Hematopoietic multipotent progenitor cell treated with erythropoietin and hydrocortisone succinate and interleukin-3 and kit ligand, for 17 days (in vitro differentiated cells): Measurements from ENCODE around the gene DHRS7C.
"Not testable (repeated sequence)": the region's sequence is repeated elsewhere in the genome, so short reads cannot be mapped to it uniquely, and the experiment has no call there.

Experiments used
- DNase-seq: peaks from one replicate; pipeline ENCODE4 v3.0.0-alpha.2; 2015; ENCODE audit warnings: low spot score

Gene DHRS7C

GRCh38 chr17:9810100-9810949, 18.9 kb upstream of the DHRS7C start:
- DNase-seq, result no peak

- no peak for DNase-seq
Measured at GRCh38 chr17:9809409-9809808, 18.0 kb upstream of the DHRS7C start.

DNA sequence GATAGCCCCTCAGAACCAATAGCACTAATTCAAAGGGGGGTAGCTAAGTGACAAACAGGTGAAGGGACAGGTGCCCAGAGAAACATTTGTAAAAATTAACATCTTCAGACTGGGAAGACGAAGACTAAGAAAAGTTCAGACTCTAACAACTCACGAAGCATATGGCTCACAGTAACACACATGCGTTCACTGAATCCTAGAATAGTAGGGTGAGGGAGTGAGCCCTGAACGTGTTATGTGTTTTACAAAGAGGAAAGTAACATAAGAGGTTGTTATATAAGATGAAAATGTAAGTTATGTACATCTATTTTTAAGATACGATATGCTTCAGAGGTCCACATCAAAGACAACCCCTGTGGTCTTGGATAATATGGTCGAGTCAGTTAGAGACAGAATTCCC, 15.3 kb upstream of the DHRS7C start:
- DNase-seq, result no peak

DNA sequence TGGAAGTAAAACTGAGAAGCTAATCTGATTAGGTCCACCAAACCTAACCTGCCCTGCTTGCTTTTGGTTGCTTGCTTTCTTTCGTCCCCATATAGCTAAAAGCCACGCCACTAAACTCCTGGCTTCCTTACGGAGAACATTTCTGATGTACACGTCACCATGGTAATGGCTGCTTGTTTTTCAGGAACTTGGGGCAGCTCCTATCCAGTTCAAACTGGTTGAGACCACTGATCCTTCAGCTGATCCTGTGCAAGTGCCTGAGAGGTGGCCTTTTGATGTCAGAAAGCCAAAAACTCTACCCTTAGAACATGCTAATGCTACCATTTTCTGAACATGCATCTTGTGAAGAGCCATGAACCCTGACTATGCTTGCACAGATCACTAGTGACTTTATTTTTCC, 14.4 kb upstream of the DHRS7C start:
- DNase-seq, result no peak

DNA sequence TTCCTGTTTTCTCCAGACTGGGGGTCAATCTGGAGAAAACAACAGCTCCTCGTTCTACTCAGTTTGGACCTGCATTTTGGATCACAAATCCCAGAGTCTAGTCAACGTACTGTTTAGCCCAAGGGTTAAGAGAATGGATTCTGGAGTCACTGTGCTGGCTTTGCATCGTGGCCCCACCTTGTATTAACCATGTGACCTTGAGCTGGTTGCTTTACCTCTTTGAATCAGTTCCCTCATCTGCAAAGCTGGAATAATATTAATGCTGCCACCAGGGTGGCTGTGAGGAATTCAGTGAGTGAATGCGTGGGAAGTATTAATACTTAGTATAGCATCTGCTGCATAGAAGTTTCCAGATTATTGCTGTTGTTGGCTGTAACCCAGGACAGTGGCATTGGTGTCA, 11.3 kb upstream of the DHRS7C start:
- DNase-seq, result no peak

DNA sequence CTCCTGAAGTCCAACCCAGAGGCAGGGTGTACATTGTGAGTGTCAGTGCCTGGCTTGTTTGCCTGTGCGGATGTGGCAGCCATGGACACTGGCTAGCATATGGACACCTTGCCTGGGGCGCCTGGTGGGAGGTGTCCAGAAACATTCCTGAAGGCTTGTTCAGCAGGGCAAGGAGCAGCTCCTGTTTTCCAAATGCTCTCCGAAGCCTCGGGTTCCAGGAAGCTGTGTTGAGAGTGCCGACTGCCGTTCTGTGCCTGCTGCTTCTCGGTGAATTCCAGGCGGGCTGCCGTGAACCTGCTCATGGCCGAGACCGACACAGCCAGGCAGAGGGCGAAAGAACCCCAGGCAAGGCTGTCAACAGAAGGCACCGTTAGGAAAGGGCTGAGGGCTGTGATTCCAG, 10.9 kb upstream of the DHRS7C start:
- DNase-seq, result no peak

GRCh38 chr17:9801505-9801904, 10.1 kb upstream of the DHRS7C start:
- DNase-seq, result no peak

GRCh38 chr17:9798724-9799123, 7.3 kb upstream of the DHRS7C start:
- DNase-seq, result no peak

DNA sequence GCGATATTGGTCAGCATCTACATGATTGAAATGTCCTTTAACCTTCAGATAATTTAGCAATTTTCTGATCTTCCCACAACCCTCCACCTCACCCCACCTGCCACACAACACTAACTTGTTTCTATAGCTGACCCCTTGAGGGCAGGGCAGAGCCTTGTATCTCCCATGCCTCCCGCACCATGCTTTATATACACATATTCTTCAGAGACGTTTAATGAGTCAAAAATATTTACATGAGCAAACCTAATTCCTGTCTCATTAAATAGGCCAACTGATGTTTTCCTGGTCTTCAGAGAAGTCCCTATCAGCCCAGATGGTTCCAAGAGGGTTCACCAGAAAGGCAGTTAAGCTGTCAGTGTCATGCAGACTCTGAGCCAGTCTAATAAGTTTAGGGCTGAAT, 6.6 kb upstream of the DHRS7C start:
- DNase-seq, result no peak

DNA sequence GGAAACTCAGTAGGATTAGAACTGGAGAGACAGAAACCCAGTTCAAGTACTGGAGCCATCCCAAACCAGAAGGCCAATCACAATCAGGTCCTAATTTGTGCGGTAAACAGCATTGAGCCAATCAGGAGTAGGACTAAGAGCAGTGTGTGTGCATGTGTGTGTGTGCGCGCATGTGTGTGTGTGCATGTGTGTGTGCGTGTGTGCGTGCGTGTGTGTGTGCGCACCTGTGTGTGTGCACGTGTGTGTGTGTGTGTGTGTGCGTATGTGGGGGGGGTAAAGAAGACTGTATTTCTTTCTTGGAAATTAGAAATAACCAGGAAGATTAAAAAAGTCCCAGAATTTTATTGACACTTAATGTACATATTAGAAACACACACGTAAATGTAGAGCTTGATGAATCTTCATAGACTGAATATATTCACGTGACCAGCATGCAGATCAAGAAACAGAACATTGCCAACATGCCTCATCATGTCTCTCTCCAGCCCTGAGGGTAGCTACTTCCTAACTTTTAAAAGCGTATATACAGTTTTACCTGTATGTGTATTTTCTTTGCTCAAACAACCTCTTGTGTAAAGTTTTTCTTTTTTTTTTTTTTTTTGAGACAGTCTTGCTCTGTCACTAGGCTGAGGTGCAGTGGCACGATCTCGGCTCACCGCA, 919 bp upstream of the DHRS7C start:
- DNase-seq, result no peak

GRCh38 chr17:9790316-9790715, 1.1 kb downstream of the DHRS7C start:
- DNase-seq, result no peak

- no peak for DNase-seq
Measured at GRCh38 chr17:9788601-9789000, 2.8 kb downstream of the DHRS7C start.

DNA sequence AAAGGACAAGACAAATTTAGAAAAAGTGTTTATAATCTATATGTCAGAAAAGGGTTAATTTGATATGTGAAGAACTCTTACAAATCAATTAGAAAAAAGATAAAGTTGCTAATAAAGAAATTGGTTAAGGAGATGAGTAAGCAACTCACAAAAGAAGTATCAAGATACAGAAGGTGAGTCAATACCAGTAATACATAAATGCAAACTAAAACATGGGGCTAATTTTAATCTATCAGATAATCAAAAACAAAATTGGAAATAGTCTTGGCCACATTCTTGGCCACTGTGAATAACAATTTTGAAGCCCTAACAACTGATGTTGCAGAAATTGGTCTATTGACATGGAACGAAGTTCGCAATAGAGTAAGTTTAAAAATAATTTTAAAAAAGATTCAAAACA, 6.8 kb downstream of the DHRS7C start:
- no peak for DNase-seq

DNA sequence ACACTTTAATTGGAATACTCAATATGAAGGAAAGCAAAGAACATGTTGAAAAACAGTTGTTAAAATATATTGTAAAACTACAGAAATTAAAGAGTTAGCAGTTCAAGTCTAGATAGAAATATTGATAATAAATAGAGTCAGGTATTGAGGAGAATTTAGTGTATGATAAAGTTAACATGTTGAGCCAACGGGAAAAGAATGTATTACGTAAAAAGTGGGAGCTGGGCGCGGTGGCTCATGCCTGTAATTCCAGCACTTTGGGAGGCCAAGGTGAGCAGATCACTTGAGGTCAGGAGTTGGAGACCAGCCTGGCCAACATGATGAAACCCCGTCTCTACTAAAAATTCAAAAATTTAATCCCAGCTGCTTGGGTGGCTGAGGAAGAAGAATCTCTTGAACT, 7.9 kb downstream of the DHRS7C start:
- DNase-seq, result not testable (repeated sequence)

DNA sequence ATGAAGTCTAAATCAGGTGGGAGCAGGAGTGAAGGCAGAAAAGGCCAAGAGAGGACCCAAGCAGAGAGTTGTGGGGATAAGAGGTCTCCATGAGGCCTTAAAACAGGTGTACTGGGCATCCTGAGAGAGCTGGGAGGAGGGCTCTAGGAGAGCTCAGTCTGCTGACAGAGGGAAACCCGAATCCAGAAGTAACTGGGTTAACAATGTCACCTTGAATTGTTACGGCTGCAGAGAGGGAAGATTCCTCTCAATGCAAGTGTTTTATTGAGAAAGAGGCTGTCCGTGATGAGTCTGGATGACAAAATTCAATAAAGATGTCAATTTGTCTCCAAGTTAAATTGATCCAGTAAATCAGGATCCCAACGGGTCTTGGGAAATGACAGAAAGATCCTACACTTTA, 8.3 kb downstream of the DHRS7C start:
- DNase-seq, result no peak

DNA sequence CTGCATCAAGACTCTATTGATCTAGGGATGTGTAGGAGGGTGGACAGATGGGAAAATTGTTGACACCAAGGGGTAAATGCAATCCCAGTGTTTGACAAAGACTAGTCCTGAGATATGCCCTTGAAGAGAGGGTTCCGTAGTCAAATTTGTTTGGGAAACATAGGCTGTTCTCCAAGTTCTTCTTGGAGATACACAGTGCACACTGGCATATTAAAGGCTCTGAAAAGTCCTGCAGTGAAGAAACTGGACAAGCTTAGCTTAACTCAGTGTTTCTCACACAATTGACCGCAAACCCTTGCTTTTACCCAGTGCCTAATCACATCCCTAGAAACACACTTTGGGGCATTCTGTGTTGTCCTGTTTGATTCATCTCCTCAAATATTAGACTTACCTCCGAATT, 10.8 kb downstream of the DHRS7C start:
- DNase-seq, result no peak

GRCh38 chr17:9776911-9777310, 14.5 kb downstream of the DHRS7C start:
- DNase-seq, result no peak

DNA sequence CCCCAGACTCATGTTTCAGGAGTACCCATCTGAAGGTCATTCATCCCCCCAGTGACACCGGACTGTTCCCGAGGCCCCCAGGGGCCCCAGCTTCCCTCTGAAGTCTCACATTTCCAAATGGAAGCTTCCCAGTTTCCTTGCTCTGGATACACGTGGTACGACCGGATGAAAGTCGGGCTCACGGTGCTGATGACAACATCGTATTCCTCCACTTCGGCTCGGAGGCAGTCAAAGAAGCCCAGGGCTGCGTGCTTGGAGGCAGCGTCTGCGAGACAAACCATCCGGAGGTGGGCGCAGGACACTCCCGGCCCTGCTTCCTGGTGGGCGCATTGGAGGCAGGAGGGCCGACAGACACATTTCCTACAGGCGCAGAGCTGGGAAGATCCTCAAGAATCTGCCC, 18.7 kb downstream of the DHRS7C start:
- no peak for DNase-seq

DNA sequence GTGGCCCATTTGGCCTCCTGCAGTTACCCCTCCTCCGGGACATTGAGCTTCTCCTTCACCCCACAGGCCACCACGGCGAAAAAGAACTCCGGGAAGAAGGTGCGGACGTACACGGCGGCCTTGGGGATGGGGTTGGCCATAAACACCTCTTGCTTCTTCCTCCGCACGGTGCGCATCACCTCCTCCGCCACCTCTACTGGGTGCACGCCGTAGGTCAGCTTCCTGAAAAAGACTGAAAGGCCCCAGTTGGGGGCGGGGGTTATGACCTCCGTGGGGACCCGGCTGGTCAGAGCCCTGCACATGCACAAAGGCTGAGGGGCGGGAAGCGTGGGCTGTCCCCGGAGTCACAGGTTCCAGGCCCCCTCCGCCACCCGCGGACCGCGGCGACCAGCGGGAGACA, 19.9 kb downstream of the DHRS7C start:
- no peak for DNase-seq

DNA sequence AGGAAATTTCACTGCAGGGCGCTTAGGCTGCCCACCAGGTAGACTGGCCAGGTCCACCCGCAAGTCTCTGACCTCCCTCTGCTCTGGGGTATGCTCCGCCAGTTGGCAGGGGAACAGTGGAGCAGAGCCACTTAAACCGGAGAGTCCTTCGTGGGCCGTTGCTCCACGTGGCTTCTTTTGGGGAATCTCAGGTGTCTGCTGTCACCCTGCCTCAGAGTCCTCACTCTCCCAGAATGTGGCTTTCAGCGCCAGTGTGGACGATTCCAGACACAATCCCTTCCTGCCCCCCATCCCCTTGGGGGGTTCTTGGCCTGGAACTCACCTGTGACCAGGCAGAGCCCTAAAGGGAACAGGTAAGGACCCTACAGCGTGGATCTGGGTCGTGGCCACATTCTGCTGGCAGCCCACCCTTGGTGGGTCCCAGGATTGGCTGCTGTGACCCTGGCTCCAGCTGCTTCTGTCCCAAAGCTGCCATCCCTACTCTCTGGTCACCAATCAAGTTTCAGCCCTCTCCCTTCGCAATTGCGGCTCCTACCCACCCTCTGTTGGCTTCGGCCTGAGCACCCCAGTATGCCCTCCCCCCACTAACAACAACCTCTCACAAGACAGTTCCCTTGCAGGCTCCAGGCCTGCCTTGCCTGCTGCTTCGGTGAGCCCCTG, 22.2 kb downstream of the DHRS7C start:
- DNase-seq, result no peak

DNA sequence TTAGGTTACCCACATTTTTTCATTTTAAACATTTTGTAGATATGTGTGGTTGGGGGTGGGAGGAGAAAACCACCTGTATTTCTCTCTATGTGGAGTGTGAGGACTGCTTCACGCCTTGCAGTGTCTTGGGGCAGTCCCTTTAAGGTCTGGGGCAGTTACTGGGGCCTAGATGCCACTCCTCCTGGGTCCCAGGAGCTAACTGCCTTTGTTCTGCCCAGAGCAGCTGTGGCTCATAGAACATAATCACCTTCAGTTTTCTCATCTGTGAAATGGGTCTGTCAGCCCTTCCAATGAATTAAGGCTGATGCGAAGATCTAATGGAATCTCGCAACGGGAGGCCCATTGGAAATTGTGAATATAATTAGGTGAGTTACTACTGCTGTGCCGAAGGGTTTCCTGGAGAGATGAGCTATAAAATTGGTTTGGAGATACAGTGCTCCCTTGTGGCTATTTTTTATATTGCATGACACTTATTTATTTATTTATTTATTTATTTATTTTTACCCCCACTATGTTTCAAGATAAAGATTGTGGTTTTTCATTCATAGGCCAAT, 22.9 kb downstream of the DHRS7C start:
- peak; percentile 35 for DNase-seq

GRCh38 chr17:9767432-9767991, 23.9 kb downstream of the DHRS7C start:
- DNase-seq, result no peak

- no peak for DNase-seq
Measured at GRCh38 chr17:9766970-9767369, 24.4 kb downstream of the DHRS7C start.
